HG03378 (cell line): Measurements from ENCODE around the gene IL9.
"Not testable (repeated sequence)": the region's sequence is repeated elsewhere in the genome, so short reads cannot be mapped to it uniquely, and the experiment has no call there.

ENCODE experiments used
- ATAC-seq: cut with Tn5 transposase; IDR thresholded peaks from one replicate; pipeline ENCODE4 v1.9.1; 2021; ENCODE audit warnings: mild to moderate bottlenecking, moderate library complexity; ENCODE audit not compliant: unreplicated experiment

The IL9 gene

GRCh38 chr5:135869935-135870334 is 25.7 kb downstream of the IL9 start:
- no peak for ATAC-seq

- ATAC-seq: no peak
These were observed 26.4 kb downstream of the IL9 start for GRCh38 chr5:135869276-135869675.

DNA sequence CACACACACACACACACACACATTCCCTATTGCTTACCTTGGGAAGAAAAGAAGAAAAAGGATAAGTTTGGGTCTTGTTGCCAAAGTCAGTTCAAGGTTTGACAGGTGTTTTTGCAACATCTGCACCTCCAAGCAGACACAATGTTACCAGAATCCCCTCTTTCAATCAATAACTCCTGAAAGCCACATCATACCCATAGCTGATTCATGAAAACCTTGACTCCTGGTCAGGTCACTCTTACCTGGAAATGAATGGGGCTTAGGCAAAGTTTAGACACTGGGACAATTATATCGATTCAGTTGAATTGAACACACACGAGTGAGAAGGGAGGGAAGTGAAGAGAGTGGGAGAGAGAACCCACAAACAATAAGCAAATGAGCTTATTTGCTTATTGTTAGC is 27.0 kb downstream of the IL9 start:
- ATAC-seq: no peak

DNA sequence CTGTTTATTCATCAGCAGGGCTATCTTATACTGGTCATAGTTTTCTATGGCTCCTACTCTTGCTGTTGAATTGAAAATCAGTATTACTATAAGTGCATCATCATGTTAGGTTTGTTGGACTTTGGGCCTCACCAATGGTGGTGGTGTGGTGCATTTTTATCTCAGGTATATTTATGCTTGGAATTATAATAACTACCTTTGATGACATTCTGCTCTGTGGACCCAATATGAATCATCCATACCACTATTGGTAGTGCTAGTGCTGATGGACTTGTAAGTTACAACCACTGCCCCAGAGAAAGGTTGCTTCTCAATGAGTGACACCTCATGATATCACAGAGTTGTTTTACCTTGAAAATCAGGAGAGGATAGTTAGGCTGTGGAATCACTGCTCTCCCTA is 28.0 kb downstream of the IL9 start:
- ATAC-seq: no peak

DNA sequence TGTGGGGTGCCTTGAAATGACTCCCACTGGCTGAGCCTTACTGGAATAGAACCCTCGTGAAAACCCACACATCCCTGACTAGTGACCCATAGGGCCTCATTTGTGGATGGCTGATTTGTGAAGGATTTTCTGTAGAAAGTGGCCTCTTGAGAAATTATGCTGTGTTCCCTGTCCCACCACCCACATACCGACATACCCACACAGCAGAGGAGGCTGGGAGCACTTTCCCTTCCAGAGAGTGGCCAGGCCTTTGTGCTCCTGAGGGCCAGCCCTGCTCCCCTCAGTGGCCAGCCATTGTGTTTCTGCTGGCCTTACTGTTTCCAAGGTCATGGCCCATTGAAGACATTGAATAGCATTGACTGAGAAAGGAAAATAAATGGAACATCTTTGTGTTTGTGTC is 29.6 kb downstream of the IL9 start:
- no peak for ATAC-seq

GRCh38 chr5:135864503-135865435 is 30.9 kb downstream of the IL9 start:
- ATAC-seq: no peak

- ATAC-seq: no peak
These were observed 32.9 kb downstream of the IL9 start for GRCh38 chr5:135862744-135863143.

GRCh38 chr5:135862086-135862485 is 33.6 kb downstream of the IL9 start:
- ATAC-seq: no peak

DNA sequence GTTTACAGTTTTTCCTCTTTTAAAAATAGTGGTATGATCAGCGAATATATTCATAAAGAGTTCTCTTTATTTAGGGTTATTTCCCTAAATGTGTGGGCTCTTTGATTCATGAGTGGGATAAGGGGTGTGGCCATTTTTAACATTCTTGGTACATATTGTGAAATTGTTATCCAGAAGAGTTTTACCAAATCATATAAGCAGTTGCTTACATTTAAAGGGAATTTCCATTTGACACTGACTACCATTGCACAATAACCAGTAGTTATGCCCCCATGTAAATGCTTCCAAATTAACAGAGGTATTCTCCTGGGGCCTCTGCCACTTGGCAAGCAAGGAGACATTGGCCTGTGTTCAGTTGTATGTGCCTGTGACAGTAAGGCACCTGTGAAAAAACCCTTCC is 34.0 kb downstream of the IL9 start:
- ATAC-seq: no peak

- ATAC-seq: no peak
These were observed 36.0 kb downstream of the IL9 start for GRCh38 chr5:135859641-135860040.

- ATAC-seq: not testable (repeated sequence)
These were observed 36.5 kb downstream of the IL9 start for GRCh38 chr5:135859186-135859585.

DNA sequence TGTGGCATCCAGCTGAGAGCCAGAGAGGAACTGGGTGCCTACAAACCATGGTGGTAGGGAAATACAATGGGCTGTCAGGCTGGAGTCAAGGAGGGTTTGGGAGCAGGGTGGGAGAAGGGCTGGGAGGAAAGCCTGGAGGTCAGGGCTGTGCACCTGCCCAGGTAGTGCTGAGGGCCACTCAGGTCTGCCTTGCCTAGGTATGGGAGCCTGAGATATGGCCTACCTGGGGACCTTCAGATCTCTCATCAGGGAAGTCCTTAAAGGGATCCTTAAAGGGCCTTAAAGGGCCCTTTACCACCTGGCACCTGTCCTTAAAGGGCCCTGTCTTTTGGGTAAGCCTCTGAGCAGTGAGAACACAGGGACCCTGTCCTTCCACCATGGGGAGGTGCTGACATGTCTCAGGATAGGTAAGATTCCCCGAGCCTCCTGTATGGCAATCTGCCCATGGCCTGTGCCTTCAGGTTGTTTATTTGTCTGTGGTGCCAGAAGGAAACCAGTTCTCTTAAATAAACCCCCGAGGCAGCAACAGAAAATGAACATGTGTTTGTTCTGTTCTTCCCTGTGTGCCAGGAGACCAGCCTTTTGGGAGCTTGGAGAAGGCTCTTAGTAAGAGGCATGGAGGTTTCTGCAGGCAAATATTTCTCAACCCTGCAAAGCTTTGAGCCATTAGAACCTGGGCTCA is 37.9 kb downstream of the IL9 start:
- no peak for ATAC-seq

DNA sequence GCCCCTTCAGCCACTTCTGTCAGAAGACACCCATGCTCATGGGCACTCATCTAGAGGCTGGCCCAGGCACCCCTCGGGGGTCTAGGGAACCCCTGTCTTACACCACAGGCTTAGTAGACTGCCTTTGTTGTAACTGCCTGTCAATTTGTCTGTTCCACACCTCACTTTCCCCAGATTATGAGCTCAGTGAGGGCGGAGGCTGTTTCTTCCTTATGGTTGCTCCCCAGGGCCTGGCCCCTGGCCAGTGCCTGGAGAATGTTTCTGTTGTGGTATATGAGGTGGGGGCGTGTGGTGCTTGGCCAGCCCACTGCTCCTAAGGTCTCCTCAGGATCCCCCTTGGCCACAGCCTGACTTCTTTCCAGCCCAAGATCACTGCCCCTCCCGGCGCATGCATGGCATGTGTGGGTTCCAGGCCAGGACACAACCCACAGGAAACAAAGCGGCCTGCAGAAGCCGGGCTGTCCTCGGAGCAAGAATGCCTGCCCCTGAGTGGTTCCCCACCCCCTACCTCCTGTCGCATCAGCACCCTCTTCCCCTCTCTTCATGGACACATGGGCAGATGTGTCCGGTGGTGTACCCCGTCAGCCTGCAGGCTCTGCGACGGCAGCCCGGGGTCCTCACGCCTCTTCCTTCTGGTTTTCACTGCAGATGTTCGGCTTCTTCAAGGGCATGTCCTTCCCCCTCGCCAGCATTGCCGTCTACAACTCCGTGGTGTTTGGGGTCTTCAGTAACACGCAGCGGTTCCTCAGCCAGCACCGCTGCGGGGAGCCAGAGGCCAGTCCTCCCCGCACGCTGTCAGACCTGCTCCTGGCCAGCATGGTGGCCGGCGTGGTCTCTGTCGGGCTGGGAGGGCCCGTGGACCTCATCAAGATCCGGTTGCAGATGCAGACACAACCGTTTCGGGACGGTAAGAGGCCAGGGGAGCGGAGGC is 43.5 kb downstream of the IL9 start:
- ATAC-seq: no peak

DNA sequence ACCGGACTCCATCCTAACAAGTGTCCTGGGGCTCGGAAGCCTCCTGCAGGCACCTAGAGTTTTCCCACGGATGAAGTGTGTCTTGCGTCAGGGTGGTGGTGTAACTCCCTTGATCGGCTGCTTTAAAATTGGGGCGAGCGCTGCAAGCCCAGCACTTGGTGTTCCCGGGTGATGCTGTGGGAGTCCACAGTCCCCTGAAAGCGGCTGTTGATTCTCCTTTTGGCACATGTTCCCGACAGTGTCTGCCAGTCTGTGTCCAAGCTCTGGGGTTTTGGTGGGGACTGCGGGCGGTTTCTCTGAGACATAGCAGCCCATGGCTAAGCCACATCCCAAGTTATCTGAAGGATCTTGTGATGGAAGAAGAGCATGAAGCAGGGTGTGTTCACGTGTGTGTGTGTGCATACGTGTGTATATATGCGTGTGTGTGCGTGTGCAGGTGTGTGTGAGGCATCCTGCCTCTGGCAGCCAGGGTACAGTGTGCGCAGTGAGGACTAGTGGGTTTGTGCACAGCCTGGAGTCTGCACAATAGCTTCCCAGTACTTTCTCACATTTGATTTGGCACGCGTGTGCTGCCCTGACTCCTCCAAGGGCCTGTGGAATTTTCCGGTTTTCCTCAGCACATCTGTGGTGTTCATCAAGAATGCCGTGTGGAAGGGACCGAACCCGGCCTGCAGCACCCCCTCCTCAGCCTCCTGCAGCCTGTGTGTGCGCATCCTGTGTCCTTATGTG is 44.3 kb downstream of the IL9 start:
- ATAC-seq: no peak

DNA sequence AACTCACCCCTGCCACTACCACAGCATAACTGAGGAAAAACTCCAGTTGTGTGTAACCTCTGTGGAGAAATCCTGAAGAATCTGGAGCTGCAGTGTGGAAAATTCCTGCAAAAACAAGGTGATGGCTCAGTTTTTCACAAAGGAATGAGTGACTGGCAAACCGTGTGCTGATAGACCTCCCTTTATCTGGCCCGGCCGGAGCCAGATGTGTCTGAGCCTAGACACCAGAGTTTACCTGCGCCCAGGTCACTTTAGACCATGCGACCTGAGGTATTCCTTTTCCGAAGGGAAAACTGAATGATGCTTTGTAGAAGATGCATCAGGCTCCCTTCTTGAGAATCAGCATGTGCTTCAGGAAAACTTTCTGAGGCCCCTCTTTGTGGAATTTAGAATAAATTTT is 45.0 kb downstream of the IL9 start:
- ATAC-seq: no peak

DNA sequence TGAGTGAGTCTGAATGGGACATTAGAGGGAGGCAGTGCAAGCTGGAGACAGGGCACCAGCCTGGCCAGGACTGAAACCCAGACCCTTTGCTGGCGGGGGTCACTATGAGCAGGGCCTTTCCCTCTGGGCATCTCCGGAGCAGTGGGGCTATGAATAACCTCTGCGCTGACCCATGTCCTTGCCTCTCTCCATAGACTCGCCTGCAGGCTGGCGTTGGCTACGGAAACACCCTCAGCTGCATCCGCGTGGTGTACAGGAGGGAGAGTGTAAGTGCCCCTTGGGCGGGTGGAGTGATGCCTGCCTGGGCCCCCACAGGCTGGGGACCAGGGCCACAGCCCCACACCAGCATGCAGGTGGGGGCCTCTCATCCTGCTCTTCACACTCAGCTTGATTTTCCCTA is 45.4 kb downstream of the IL9 start:
- ATAC-seq: no peak

DNA sequence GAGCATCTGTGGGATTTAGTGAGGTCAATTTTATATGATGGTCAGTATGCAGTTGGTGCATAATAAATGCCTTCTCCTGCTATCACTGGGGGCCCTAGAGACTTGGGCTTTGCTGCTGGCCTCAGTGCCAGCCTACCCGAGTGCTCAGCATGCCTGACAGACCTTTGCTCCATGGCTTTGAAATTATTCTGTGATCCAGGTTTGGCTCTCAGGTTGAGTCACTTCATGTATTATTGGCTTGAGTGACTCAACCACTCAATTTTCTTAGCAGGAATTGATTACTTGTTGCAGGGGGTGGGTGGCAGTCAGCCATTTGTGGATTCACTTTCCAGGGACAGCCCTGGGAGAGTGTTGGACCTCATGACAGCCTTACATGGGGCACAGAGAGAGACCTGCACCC is 47.7 kb downstream of the IL9 start:
- no peak for ATAC-seq

DNA sequence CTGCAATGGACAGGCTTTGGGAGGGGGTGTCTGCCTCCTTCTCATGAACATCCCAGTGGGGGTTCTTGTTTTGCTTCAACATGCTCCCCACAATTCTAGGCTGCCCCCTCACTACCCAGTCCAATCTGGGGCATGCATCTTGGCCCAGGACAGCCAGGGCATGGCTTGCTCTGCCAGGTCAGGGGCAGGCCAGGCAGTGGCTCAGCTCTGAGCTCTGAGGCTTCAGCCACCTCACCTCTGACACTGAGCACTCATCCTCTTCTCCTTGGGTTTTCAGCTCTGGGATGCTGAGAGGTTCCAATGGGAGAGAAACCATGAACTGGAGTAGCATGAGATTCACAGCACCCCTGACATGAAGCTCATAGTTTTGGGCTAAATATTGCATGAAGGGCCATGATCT is 49.3 kb downstream of the IL9 start:
- no peak for ATAC-seq

DNA sequence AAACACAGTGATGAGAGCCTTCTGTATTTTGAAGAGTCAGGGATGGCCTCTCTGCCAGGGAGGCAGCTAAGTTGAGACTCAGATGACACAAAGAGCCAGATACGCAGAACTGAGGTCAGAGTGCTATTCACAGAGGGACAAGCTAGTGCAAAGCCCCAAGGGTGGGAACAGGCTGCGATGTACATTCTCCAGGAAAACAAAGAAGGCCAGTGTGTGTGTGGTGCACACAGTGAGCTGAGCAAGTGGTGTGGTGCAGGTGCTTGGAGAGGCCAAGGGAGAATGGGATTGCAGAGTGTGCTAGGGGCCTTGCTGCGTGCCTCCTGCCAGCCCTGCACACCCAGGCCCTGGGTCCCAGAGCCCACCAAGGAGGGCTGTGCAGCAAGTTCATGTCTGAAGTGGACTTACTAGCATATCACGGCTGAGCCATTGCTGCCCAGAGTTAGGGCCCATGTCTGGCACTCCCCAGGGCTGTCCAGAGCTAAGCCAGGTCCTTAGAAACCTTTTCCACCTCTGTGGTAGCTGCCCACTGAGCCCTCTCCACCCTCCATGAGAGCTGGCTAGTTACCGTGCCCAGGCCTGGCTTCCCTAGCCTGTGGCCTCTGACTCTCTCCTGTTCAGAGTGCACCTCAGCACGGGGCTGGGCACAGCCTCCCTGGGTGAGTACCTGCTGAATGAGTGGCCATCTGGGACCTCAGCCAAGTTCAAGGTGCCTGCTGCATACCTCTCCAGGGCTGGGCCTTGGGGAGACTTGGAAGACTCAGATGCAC is 51.9 kb downstream of the IL9 start:
- no peak for ATAC-seq

DNA sequence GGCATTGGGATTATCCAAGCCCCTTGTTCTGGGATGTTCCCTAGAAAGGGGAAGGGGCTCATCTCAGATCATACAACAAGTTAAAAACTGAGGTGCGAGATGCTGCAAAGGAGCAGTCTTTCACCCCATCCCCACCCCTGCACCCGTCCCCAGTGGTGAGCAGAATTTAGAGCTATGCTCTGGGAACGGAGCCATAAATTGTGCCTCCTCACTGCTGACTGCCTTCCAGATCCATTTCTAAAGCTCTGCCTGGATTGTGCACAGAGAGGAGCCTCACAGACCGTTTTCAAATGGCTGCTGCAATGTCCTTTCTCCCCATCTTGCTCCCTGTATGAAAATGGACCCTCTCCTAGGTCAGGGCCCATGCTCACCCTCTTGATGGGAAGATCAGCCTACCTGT is 52.9 kb downstream of the IL9 start:
- ATAC-seq: no peak
